Mammary epithelial cell (primary cell): ENCODE data around the gene TTC7B.

Experiments used
- EZH2 ChIP-seq: IDR thresholded peaks from 2 replicates; pipeline ENCODE4 v1.6.1; 2012; ENCODE audit warnings: low read length, inconsistent platforms, borderline replicate concordance
- TF ChIP-seq, protein P1 (sequence below), 2 donors: IDR thresholded peaks in 1 of 2; conservative IDR thresholded peaks in 1 of 2; 2 replicates each; pipeline ENCODE4 v1.5.1; 2011 to 2012; ENCODE audit warnings: inconsistent platforms in 2 of 2, low read length in 2 of 2, mild to moderate bottlenecking in 2 of 2, control low read depth in 1 of 2, low read depth in 1 of 2; ENCODE audit not compliant: insufficient read depth in 1 of 2; ENCODE audit errors: extremely low read depth in 1 of 2

DNA sequence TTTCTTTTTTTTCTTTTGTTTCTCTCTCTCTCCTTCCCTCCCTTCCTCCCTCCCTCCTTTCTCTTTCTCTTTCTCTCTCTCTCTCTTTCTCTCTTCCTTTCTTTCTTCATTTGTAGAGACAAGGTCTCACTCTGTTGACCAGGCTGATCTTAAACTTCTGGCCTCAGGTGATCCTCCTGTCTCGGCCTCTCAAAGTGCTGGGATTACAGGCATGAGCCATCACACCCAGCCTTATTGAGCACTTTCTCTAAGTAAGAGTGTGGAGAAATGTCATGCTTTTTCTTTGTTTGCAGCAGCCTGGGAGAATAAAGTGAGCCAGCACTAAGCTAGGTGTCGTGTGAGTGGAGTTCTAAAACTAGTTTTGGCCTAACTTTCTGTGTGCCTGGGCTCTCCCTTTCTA, 74.0 kb downstream of the TTC7B start:
- TF ChIP-seq, protein P1, sequence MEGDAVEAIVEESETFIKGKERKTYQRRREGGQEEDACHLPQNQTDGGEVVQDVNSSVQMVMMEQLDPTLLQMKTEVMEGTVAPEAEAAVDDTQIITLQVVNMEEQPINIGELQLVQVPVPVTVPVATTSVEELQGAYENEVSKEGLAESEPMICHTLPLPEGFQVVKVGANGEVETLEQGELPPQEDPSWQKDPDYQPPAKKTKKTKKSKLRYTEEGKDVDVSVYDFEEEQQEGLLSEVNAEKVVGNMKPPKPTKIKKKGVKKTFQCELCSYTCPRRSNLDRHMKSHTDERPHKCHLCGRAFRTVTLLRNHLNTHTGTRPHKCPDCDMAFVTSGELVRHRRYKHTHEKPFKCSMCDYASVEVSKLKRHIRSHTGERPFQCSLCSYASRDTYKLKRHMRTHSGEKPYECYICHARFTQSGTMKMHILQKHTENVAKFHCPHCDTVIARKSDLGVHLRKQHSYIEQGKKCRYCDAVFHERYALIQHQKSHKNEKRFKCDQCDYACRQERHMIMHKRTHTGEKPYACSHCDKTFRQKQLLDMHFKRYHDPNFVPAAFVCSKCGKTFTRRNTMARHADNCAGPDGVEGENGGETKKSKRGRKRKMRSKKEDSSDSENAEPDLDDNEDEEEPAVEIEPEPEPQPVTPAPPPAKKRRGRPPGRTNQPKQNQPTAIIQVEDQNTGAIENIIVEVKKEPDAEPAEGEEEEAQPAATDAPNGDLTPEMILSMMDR (conservative IDR thresholded peaks at IDR 0.05 in 1 of 2, IDR thresholded peaks at IDR 0.05 in 1 of 2; ENCODE audit: extremely low read depth in 1 of 2, insufficient read depth in 1 of 2, low read depth in 1 of 2, low read length in 2 of 2) = no peak
- TF ChIP-seq EZH2 = no peak
